PC-9 (cell line): ENCODE data around the gene SUGCT. TPM values are rescaled to one million over a fixed set of nuclear protein-coding genes. Genes with fewer than 3 reads are reported as not detected.
A peak's percentile ranks its signal among the peaks of the same experiment; 100 is the strongest.

Experiments used
- BruUV-seq: library from RNA; stranded (reverse); fragments of 400-500 nt; replicated peaks from 2 replicates; lab custom pipeline; 2021; lab: Mats Ljungman, UMichigan
- CTCF ChIA-PET: fragments of 300-600 bp; sonication (Branson Sonifier 250); formaldehyde crosslinking; loops from one replicate; lab custom pipeline; 2022; ENCODE audit warnings: antibody characterized with exemption; lab: Charles Lee
- POLR2A ChIA-PET: fragments of 300-600 bp; sonication (Branson Sonifier 250); formaldehyde crosslinking; loops from one replicate; lab custom pipeline; 2022; ENCODE audit warnings: antibody characterized with exemption; ENCODE audit not compliant: unreplicated experiment; lab: Charles Lee
- DNase-seq, 2 experiments: peaks; one replicate each; pipeline versions ENCODE4 v3.0.0 to v3.0.0-alpha.2; 2015 to 2022; ENCODE audit warnings: mixed read lengths in 1 of 2
- H2AFZ ChIP-seq: fragments of 200-600 bp; sonication (generic); 2 replicates; pipeline ENCODE4 v1.8.1; 2017; ENCODE audit warnings: antibody characterized with exemption
- H3F3A ChIP-seq: fragments of 200-600 bp; sonication (generic); 2 replicates; pipeline ENCODE4 v1.8.1; 2017; ENCODE audit warnings: antibody characterized with exemption, mild to moderate bottlenecking, low read depth; ENCODE audit not compliant: insufficient read depth
- H3K27ac ChIP-seq: fragments of 200-600 bp; sonication (generic); 2 replicates; pipeline ENCODE4 v1.6.1; 2016; ENCODE audit warnings: mixed run types
- H3K27me3 ChIP-seq: fragments of 200-600 bp; sonication (generic); 2 replicates; pipeline ENCODE4 v1.6.1; 2016; ENCODE audit warnings: low read depth, mixed run types; ENCODE audit not compliant: insufficient read depth
- H3K36me3 ChIP-seq: fragments of 200-600 bp; sonication (generic); 2 replicates; pipeline ENCODE4 v1.6.1; 2016; ENCODE audit warnings: low read depth, mixed run types
- H3K4me1 ChIP-seq: fragments of 200-600 bp; sonication (generic); replicated peaks from 2 replicates; pipeline ENCODE4 v1.6.1; 2016; ENCODE audit warnings: mixed run types; ENCODE audit not compliant: insufficient read depth
- H3K4me2 ChIP-seq: fragments of 200-600 bp; sonication (generic); 2 replicates; pipeline ENCODE4 v1.6.1; 2017; ENCODE audit warnings: mixed run types
- H3K4me3 ChIP-seq: fragments of 200-600 bp; sonication (generic); 2 replicates; pipeline ENCODE4 v1.6.1; 2016; ENCODE audit warnings: mixed run types
- H3K79me2 ChIP-seq: fragments of 200-600 bp; sonication (generic); 2 replicates; pipeline ENCODE4 v1.6.1; 2017; ENCODE audit warnings: low read depth, mixed run types
- H3K9me2 ChIP-seq: fragments of 200-600 bp; sonication (generic); 2 replicates; pipeline ENCODE4 v1.8.1; 2017; ENCODE audit warnings: mild to moderate bottlenecking; ENCODE audit not compliant: insufficient read depth
- H3K9me3 ChIP-seq: fragments of 200-600 bp; sonication (generic); 2 replicates; pipeline ENCODE4 v1.8.1; 2016; ENCODE audit warnings: low read depth; ENCODE audit not compliant: insufficient read depth
- H4K20me1 ChIP-seq: fragments of 200-600 bp; sonication (generic); 2 replicates; pipeline ENCODE4 v1.8.1; 2017; ENCODE audit not compliant: insufficient read depth
- CTCF ChIP-seq: fragments of 200-600 bp; sonication (generic); conservative IDR thresholded peaks from 2 replicates; pipeline ENCODE4 v1.6.1; 2017; ENCODE audit warnings: mixed run types, antibody characterized with exemption, mild to moderate bottlenecking, moderate library complexity
- EZH2 ChIP-seq: fragments of 200-600 bp; sonication (generic); IDR thresholded peaks from 2 replicates; pipeline ENCODE4 v1.8.0; 2017; ENCODE audit warnings: antibody characterized with exemption, low read depth
- intact Hi-C: fragments of 100-400 bp; cut with micrococcal nuclease; formaldehyde crosslinking; loops from one replicate; pipeline ENCODE4 v1.10.0; 2022; ENCODE audit not compliant: unreplicated experiment
- total RNA-seq: library from RNA; stranded (reverse); gene quantifications from 2 replicates; pipeline ENCODE4 v1.2.3, GENCODE V29; 2021

Gene SUGCT
- total RNA-seq, 1 experiment from 2014 or later, result 3.5 TPM

- no peak for DNase-seq
- Histone ChIP-seq H3F3A (no peaks in the 10 kb centered on the region), H3K27ac (no peak overlapping the region), H3K79me2 (no peaks in the 10 kb centered on the region), H3K9me3 (no peaks in the 10 kb centered on the region), H3K4me1 (no peaks in the 10 kb centered on the region), H4K20me1 (no peaks in the 10 kb centered on the region), H3K27me3 (no peaks in the 10 kb centered on the region), H3K36me3 (no peaks in the 10 kb centered on the region), H3K4me2 (no peak overlapping the region), H3K4me3 (no peak overlapping the region), H3K9me2 (no peaks in the 10 kb centered on the region), H2AFZ (peak overlapping the region; percentile 22; the same call in 1 of the 2 replicates)
- TF ChIP-seq CTCF, result no peak
- TF ChIP-seq EZH2, result no peak
- intact Hi-C loops, result no loop called here
- ChIA-PET CTCF (no interaction called here), POLR2A (no interaction called here)
- BruUV-seq, result no TSS peak
Observed at GRCh38 chr7:40493609-40494051, 358.8 kb downstream of the SUGCT start.

GRCh38 chr7:40498924-40499510 is 364.2 kb downstream of the SUGCT start:
- Histone ChIP-seq H3K4me2 (no peak overlapping the region), H3K4me1 (no peaks in the 10 kb centered on the region), H3K79me2 (no peaks in the 10 kb centered on the region), H3F3A (no peaks in the 10 kb centered on the region), H3K36me3 (no peaks in the 10 kb centered on the region), H3K9me2 (no peaks in the 10 kb centered on the region), H3K4me3 (no peak overlapping the region), H3K27me3 (no peaks in the 10 kb centered on the region), H4K20me1 (no peaks in the 10 kb centered on the region), H3K27ac (no peak overlapping the region), H3K9me3 (no peaks in the 10 kb centered on the region; the same call in 1 of the 2 replicates), H2AFZ (no peak overlapping the region)
- POLR2A ChIA-PET, result no interaction called here
- no TSS peak for BruUV-seq
- DNase-seq, result no peak
- TF ChIP-seq CTCF (no peak), EZH2 (no peak)
- intact Hi-C loops, result no loop called here
- CTCF ChIA-PET, result no interaction called here

- CTCF ChIA-PET, result no interaction called here
Observed at GRCh38 chr7:40499718-40500117, 364.9 kb downstream of the SUGCT start.

More at GRCh38 chr7:40499718-40500117, 364.9 kb downstream of the SUGCT start:
- Histone ChIP-seq H3K79me2 (no peaks in the 10 kb centered on the region), H3K27me3 (no peaks in the 10 kb centered on the region), H3K4me2 (no peak overlapping the region), H3K4me3 (no peak overlapping the region), H3K27ac (no peak overlapping the region), H3K9me2 (no peaks in the 10 kb centered on the region), H4K20me1 (no peaks in the 10 kb centered on the region), H3K4me1 (no peaks in the 10 kb centered on the region), H3K9me3 (no peaks in the 10 kb centered on the region; the same call in 1 of the 2 replicates), H2AFZ (no peak overlapping the region), H3F3A (no peaks in the 10 kb centered on the region), H3K36me3 (no peaks in the 10 kb centered on the region)
- no TSS peak for BruUV-seq
- TF ChIP-seq EZH2 (no peak), CTCF (no peak)
- POLR2A ChIA-PET, result no interaction called here
- no peak for DNase-seq
- intact Hi-C loops, result no loop called here
